Panc1 (cell line): Measurements from ENCODE around the gene ABCA1. TPM values are rescaled to one million over a fixed set of nuclear protein-coding genes. Genes with fewer than 3 reads are reported as not detected.

ENCODE experiments used
- ATAC-seq: fragments of 200-7000 bp; cut with Tn5 transposase; 2 replicates; pipeline ENCODE4 v1.9.1; 2020; ENCODE audit warnings: mild to moderate bottlenecking, moderate library complexity
- BruUV-seq: library from RNA; stranded (reverse); fragments of 400-500 nt; replicated peaks from 2 replicates; lab custom pipeline; 2021; lab: Mats Ljungman, UMichigan
- CTCF ChIA-PET: fragments of 300-600 bp; sonication (Branson Sonifier 250); formaldehyde crosslinking; loops from one replicate; lab custom pipeline; 2022; ENCODE audit warnings: antibody characterized with exemption; lab: Charles Lee
- POLR2A ChIA-PET: fragments of 300-600 bp; sonication (Branson Sonifier 250); formaldehyde crosslinking; loops from one replicate; lab custom pipeline; 2022; ENCODE audit warnings: antibody characterized with exemption; lab: Charles Lee
- DNase-seq: peaks from one replicate; pipeline ENCODE4 v3.0.0-alpha.2; 2010; ENCODE audit warnings: low read depth, low spot score
- H3K27ac ChIP-seq: 2 replicates; pipeline ENCODE4 v1.5.1; 2011; ENCODE audit warnings: mild to moderate bottlenecking, low read length, inconsistent platforms
- H3K27me3 ChIP-seq: fragments of 200-500 bp; sonication (Bioruptor generic); 2 replicates; pipeline ENCODE4 v1.6.0; 2014; ENCODE audit warnings: low read length, inconsistent platforms; ENCODE audit not compliant: control insufficient read depth, insufficient read depth
- H3K36me3 ChIP-seq: fragments of 200-500 bp; sonication (Bioruptor generic); 2 replicates; pipeline ENCODE4 v1.5.1; 2014; ENCODE audit warnings: inconsistent platforms, mild to moderate bottlenecking, low read length, moderate library complexity; ENCODE audit not compliant: control insufficient read depth, insufficient read depth
- H3K4me1 ChIP-seq: 2 replicates; pipeline ENCODE4 v1.5.1; 2011; ENCODE audit warnings: inconsistent platforms, mild to moderate bottlenecking, low read length, moderate library complexity; ENCODE audit not compliant: control insufficient read depth, insufficient read depth
- H3K4me3 ChIP-seq, 2 experiments: 2 replicates each; pipeline ENCODE4 v1.5.1; 2011 to 2012; ENCODE audit warnings: low read depth in 2 of 2, low read length in 2 of 2, mild to moderate bottlenecking in 2 of 2, inconsistent platforms in 1 of 2, moderate library complexity in 1 of 2
- H3K9me3 ChIP-seq: fragments of 200-500 bp; sonication (Bioruptor generic); 2 replicates; pipeline ENCODE4 v1.5.1; 2014; ENCODE audit warnings: low read depth, mild to moderate bottlenecking, inconsistent platforms, low read length, moderate library complexity; ENCODE audit not compliant: control insufficient read depth, insufficient read depth
- CTCF ChIP-seq: fragments of 450-650 bp; IDR thresholded peaks from 2 replicates; pipeline ENCODE4 v1.5.1; 2017; ENCODE audit warnings: mild to moderate bottlenecking
- POLR2AphosphoS5 ChIP-seq: IDR thresholded peaks from 2 replicates; pipeline ENCODE4 v1.6.1; 2012; ENCODE audit warnings: mild to moderate bottlenecking, low read depth, low read length, moderate library complexity
- REST ChIP-seq, 2 experiments: IDR thresholded peaks; 2 replicates each; pipeline ENCODE4 v1.6.1; 2011 to 2012; ENCODE audit warnings: low read depth in 2 of 2, control low read depth in 1 of 2, low read length in 1 of 2, mild to moderate bottlenecking in 1 of 2, moderate library complexity in 1 of 2; ENCODE audit not compliant: insufficient read depth in 1 of 2
- SIN3A ChIP-seq: IDR thresholded peaks from 2 replicates; pipeline ENCODE4 v1.6.1; 2012; ENCODE audit warnings: low read depth, mild to moderate bottlenecking, low read length, moderate library complexity, borderline replicate concordance; ENCODE audit not compliant: insufficient read depth
- TCF7L2 ChIP-seq: IDR thresholded peaks from 2 replicates; pipeline ENCODE4 v1.6.1; 2011; ENCODE audit warnings: mild to moderate bottlenecking, low read depth, low read length, inconsistent platforms
- in situ Hi-C: cut with HindIII; loops from 2 replicates; pipeline ENCODE4 v1.10.0; 2016; ENCODE audit warnings: low sequenced_read_pairs, low pct_unique_long_range_greater_than_20kb
- intact Hi-C: fragments of 100-400 bp; cut with micrococcal nuclease; formaldehyde crosslinking; loops from one replicate; pipeline ENCODE4 v1.10.0; 2022; ENCODE audit not compliant: unreplicated experiment
- total RNA-seq: library from RNA; stranded (reverse); gene quantifications from one replicate; pipeline ENCODE4 v1.2.1, GENCODE V29; 2021; ENCODE audit not compliant: unreplicated experiment

ABCA1 gene
- total RNA-seq, 1 experiment from 2014 or later, result 2.6 TPM

- Histone ChIP-seq H3K9me3 (no peaks in the 10 kb centered on the region), H3K27me3 (no peaks in the 10 kb centered on the region), H3K4me1 (0 out of 2 replicates have a peak, but pooled peaks cover 2% of the 10 kb centered on the region), H3K27ac (no peak overlapping the region), H3K4me3 (no peak overlapping the region), H3K36me3 (no peaks in the 10 kb centered on the region)
- no peak for ATAC-seq
- POLR2A ChIA-PET, result no interaction called here
- no peak for TF ChIP-seq SIN3A
- no peak for TF ChIP-seq TCF7L2
- no peak for TF ChIP-seq POLR2AphosphoS5
- TF ChIP-seq REST (IDR thresholded peaks at IDR 0.05; ENCODE audit: insufficient read depth in 1 of 2, low read depth in 2 of 2, low read length in 1 of 2), result no peak
- TF ChIP-seq CTCF, result no peak
- intact Hi-C loops, result no loop called here
- in situ Hi-C loops, result no loop called here
- CTCF ChIA-PET, result no interaction called here
- no peak for DNase-seq
- no TSS peak for BruUV-seq
These were observed 69.7 kb downstream of the ABCA1 start for GRCh38 chr9:104858271-104858670.

GRCh38 chr9:104856413-104856941 is 71.5 kb downstream of the ABCA1 start:
- no TSS peak for BruUV-seq
- intact Hi-C loops, result no loop called here
- TF ChIP-seq REST (IDR thresholded peaks at IDR 0.05; ENCODE audit: insufficient read depth in 1 of 2, low read depth in 2 of 2, low read length in 1 of 2), result no peak
- no peak for TF ChIP-seq POLR2AphosphoS5
- TF ChIP-seq CTCF, result no peak
- TF ChIP-seq TCF7L2, result no peak
- TF ChIP-seq SIN3A, result no peak
- Histone ChIP-seq H3K9me3 (no peaks in the 10 kb centered on the region), H3K27ac (no peak overlapping the region), H3K27me3 (no peaks in the 10 kb centered on the region), H3K36me3 (no peaks in the 10 kb centered on the region), H3K4me1 (0 out of 2 replicates have a peak, but pooled peaks cover 2% of the 10 kb centered on the region), H3K4me3 (no peak overlapping the region)
- no peak for ATAC-seq
- in situ Hi-C loops, result no loop called here
- ChIA-PET POLR2A (no interaction called here), CTCF (no interaction called here)
- DNase-seq, result no peak
